ENCODE measurements around the gene RELL1. TPM values are rescaled to one million over a fixed set of nuclear protein-coding genes. Genes with fewer than 3 reads are reported as not detected.

Gene RELL1
- total RNA-seq, 1 donor from 2014 or later: 36.6 TPM

- H3K36me3 Mint-ChIP-seq (ENCODE audit: low read depth, unreplicated experiment): no peaks in the 10 kb centered on the region
- no peak for DNase-seq (ENCODE audit: low spot score)
- H3K27me3 Mint-ChIP-seq (ENCODE audit: unreplicated experiment): peaks cover 9% of the 10 kb centered on the region
- peaks cover 19% of the 10 kb centered on the region for H3K4me1 Mint-ChIP-seq (ENCODE audit: unreplicated experiment)
- no peak overlapping the region for H3K4me3 Mint-ChIP-seq (ENCODE audit: unreplicated experiment)
- H3K9me3 Mint-ChIP-seq (ENCODE audit: unreplicated experiment): no peaks in the 10 kb centered on the region
- H3K27ac Mint-ChIP-seq (ENCODE audit: unreplicated experiment): no peak overlapping the region
- TF ChIP-seq CTCF (IDR thresholded peaks at IDR 0.05; ENCODE audit: unreplicated experiment): no peak
Observed at GRCh38 chr4:37682701-37683401, 3.3 kb downstream of the RELL1 start.

- Mint-ChIP-seq H3K27ac (ENCODE audit: unreplicated experiment) (no peak overlapping the region), H3K36me3 (ENCODE audit: low read depth, unreplicated experiment) (no peaks in the 10 kb centered on the region), H3K9me3 (ENCODE audit: unreplicated experiment) (no peaks in the 10 kb centered on the region)
Observed at GRCh38 chr4:37680089-37680488, 6.1 kb downstream of the RELL1 start.

GRCh38 chr4:37679301-37679700, 6.9 kb downstream of the RELL1 start:
- Mint-ChIP-seq H3K27ac (ENCODE audit: unreplicated experiment) (no peak overlapping the region), H3K4me3 (ENCODE audit: unreplicated experiment) (no peak overlapping the region), H3K36me3 (ENCODE audit: low read depth, unreplicated experiment) (no peaks in the 10 kb centered on the region), H3K9me3 (ENCODE audit: unreplicated experiment) (no peaks in the 10 kb centered on the region), H3K27me3 (ENCODE audit: unreplicated experiment) (peaks cover 2% of the 10 kb centered on the region), H3K4me1 (ENCODE audit: unreplicated experiment) (peaks cover 22% of the 10 kb centered on the region)
- TF ChIP-seq CTCF (IDR thresholded peaks at IDR 0.05; ENCODE audit: unreplicated experiment): no peak
- DNase-seq (ENCODE audit: low spot score): no peak

More at GRCh38 chr4:37680089-37680488, 6.1 kb downstream of the RELL1 start:
- Mint-ChIP-seq H3K4me3 (ENCODE audit: unreplicated experiment) (no peak overlapping the region), H3K4me1 (ENCODE audit: unreplicated experiment) (peaks cover 25% of the 10 kb centered on the region), H3K27me3 (ENCODE audit: unreplicated experiment) (peaks cover 3% of the 10 kb centered on the region)
- no peak for DNase-seq (ENCODE audit: low spot score)
- no peak for TF ChIP-seq CTCF (IDR thresholded peaks at IDR 0.05; ENCODE audit: unreplicated experiment)

GRCh38 chr4:37678624-37679023, 7.6 kb downstream of the RELL1 start:
- Mint-ChIP-seq H3K4me1 (ENCODE audit: unreplicated experiment) (peaks cover 26% of the 10 kb centered on the region), H3K4me3 (ENCODE audit: unreplicated experiment) (no peak overlapping the region)
- no peak for TF ChIP-seq CTCF (IDR thresholded peaks at IDR 0.05; ENCODE audit: unreplicated experiment)

GRCh38 chr4:37675587-37676290, 10.4 kb downstream of the RELL1 start:
- no peak overlapping the region for H3K27ac Mint-ChIP-seq (ENCODE audit: unreplicated experiment)
- H3K4me3 Mint-ChIP-seq (ENCODE audit: unreplicated experiment): no peak overlapping the region
- no peaks in the 10 kb centered on the region for H3K9me3 Mint-ChIP-seq (ENCODE audit: unreplicated experiment)
- H3K27me3 Mint-ChIP-seq (ENCODE audit: unreplicated experiment): peaks cover 3% of the 10 kb centered on the region
- no peak for DNase-seq (ENCODE audit: low spot score)
- no peak for TF ChIP-seq CTCF (IDR thresholded peaks at IDR 0.05; ENCODE audit: unreplicated experiment)
- peaks cover 28% of the 10 kb centered on the region for H3K4me1 Mint-ChIP-seq (ENCODE audit: unreplicated experiment)
- peaks cover 9% of the 10 kb centered on the region for H3K36me3 Mint-ChIP-seq (ENCODE audit: low read depth, unreplicated experiment)

More at GRCh38 chr4:37678624-37679023, 7.6 kb downstream of the RELL1 start:
- no peaks in the 10 kb centered on the region for H3K9me3 Mint-ChIP-seq (ENCODE audit: unreplicated experiment)
- no peak for DNase-seq (ENCODE audit: low spot score)
- peaks cover 5% of the 10 kb centered on the region for H3K36me3 Mint-ChIP-seq (ENCODE audit: low read depth, unreplicated experiment)
- H3K27me3 Mint-ChIP-seq (ENCODE audit: unreplicated experiment): peaks cover 5% of the 10 kb centered on the region
- H3K27ac Mint-ChIP-seq (ENCODE audit: unreplicated experiment): no peak overlapping the region
